ENCODE data around the gene PYY. TPM values are rescaled to one million over a fixed set of nuclear protein-coding genes. Genes with fewer than 3 reads are reported as not detected.
"Not testable (repeated sequence)": the region's sequence is repeated elsewhere in the genome, so short reads cannot be mapped to it uniquely, and the experiment has no call there.

The PYY gene
- total and polyA plus RNA-seq, 7 donors, result not detected

DNA sequence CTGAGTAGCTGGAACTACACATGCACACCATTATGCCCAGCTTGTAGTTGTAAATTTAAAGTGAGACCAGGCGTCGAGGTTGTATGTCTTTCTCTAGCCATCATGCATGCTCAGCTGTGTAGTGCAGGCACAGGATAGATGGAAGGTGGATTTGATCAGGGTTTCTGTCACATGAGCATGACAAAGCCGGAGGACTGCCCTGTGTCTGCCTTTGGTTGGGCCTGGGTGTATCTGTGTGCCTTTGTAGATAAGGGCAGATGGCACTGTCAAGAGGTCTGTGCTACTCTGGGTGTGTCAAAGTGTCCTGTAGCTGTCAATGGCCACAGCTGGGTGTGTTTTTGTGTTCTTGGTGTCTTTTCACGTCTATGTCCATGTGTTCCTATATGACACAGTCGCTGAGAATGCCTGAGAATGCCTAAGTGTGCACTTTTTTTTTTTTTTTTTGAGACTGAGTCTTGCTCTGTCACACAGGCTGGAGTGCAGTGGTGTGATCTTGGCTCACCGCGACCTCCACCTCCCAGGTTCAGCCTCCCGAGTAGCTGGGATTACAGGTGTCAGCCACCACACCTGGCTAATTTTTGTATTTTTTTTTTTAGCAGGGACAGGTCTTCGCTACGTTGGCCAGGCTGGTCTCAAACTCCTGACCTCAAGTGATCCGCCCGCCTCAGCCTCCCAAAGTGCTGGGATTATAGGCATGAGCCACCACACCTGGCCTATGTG is 46.6 kb upstream of the PYY start:
- H3K27ac ChIP-seq, result no peak overlapping the region
- no peaks in the 10 kb centered on the region for H3K9me3 ChIP-seq
- no peak for DNase-seq
- no peaks in the 10 kb centered on the region for H3K36me3 ChIP-seq (ENCODE audit: insufficient read depth in 1 of 2, low read depth in 1 of 2)
- intact Hi-C loops (cut with DNase I), result no loop called here
- ATAC-seq, result no peak
- peaks cover 6% of the 10 kb centered on the region for H3K4me1 ChIP-seq
- H3K27me3 ChIP-seq (ENCODE audit: insufficient read depth in 3 of 3, low read length in 2 of 3), result peaks cover 0 to 39% (median 15%) of the 10 kb centered on the region in 3 donors
- H3K4me3 ChIP-seq, result no peak overlapping the region
- WGBS, 3 donors, result 82 to 88% (median 83%) methylated on average over 11 to 12 of the region's 12 CpGs
- TF ChIP-seq, protein P1, sequence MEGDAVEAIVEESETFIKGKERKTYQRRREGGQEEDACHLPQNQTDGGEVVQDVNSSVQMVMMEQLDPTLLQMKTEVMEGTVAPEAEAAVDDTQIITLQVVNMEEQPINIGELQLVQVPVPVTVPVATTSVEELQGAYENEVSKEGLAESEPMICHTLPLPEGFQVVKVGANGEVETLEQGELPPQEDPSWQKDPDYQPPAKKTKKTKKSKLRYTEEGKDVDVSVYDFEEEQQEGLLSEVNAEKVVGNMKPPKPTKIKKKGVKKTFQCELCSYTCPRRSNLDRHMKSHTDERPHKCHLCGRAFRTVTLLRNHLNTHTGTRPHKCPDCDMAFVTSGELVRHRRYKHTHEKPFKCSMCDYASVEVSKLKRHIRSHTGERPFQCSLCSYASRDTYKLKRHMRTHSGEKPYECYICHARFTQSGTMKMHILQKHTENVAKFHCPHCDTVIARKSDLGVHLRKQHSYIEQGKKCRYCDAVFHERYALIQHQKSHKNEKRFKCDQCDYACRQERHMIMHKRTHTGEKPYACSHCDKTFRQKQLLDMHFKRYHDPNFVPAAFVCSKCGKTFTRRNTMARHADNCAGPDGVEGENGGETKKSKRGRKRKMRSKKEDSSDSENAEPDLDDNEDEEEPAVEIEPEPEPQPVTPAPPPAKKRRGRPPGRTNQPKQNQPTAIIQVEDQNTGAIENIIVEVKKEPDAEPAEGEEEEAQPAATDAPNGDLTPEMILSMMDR (IDR thresholded peaks at IDR 0.05), result no peak

DNA sequence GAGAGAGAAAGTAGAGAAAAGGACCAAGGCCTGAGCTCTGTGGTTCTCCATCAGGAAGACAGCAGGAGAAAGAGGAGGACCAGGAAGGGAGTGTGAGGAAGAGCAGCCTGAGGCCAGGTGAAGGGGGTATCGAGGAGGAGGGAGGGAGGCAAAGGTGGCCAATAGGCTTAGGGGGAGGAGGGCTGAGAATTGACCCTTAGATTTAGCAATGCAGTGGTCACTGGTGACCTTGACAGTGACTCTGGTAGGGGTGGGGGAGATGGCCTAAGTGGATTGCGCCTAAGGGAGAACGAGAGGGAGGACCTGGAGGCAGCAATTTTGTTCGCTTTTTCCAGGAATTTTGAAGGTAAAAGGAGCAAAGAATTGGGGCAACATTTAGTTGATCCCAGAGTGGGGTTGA is 45.3 kb upstream of the PYY start:
- intact Hi-C loops (cut with DNase I), result no loop called here
- 79 to 83% (median 80%) methylated on average over 4 of the region's 4 CpGs for WGBS, 3 donors
- TF ChIP-seq, protein P1 (IDR thresholded peaks at IDR 0.05), result no peak
- Histone ChIP-seq H3K4me3 (no peak overlapping the region), H3K36me3 (ENCODE audit: insufficient read depth in 1 of 2, low read depth in 1 of 2) (no peaks in the 10 kb centered on the region), H3K27ac (no peak overlapping the region), H3K9me3 (no peaks in the 10 kb centered on the region), H3K27me3 (ENCODE audit: insufficient read depth in 3 of 3, low read length in 2 of 3) (peaks cover 0 to 35% (median 5%) of the 10 kb centered on the region in 3 donors), H3K4me1 (peaks cover 6% of the 10 kb centered on the region)
- DNase-seq (no peak), ATAC-seq (no peak)

DNA sequence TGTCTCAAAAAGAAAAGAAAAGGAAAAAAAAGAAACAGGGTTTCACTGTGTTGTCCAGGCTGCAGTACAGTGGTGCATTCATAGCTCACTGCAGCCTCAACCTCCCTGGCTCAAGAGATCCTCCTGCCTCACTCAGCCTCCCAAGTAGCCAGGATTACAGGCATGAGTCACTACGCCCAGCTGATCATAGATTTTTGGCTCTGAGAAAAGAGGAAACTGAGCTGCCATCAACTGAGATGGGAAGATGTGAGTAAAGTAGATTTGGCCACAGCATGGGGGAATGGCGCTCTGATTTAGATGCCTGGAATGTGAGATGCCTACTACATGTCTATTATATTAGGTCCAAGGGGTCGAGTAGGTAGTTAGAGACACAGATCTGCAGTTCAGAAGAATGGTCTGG is 44.8 kb upstream of the PYY start:
- DNase-seq, result no peak
- H3K4me1 ChIP-seq, result peaks cover 6% of the 10 kb centered on the region
- TF ChIP-seq, protein P1 (IDR thresholded peaks at IDR 0.05), result no peak
- H3K9me3 ChIP-seq, result no peaks in the 10 kb centered on the region
- intact Hi-C loops (cut with DNase I), result no loop called here
- 67 to 77% (median 77%) methylated on average over 3 of the region's 3 CpGs for WGBS, 3 donors
- H3K4me3 ChIP-seq, result no peak overlapping the region
- ATAC-seq, result no peak
- H3K27ac ChIP-seq, result no peak overlapping the region
- peaks cover 0 to 33% (median 4%) of the 10 kb centered on the region in 3 donors for H3K27me3 ChIP-seq (ENCODE audit: insufficient read depth in 3 of 3, low read length in 2 of 3)
- H3K36me3 ChIP-seq (ENCODE audit: insufficient read depth in 1 of 2, low read depth in 1 of 2), result no peaks in the 10 kb centered on the region

DNA sequence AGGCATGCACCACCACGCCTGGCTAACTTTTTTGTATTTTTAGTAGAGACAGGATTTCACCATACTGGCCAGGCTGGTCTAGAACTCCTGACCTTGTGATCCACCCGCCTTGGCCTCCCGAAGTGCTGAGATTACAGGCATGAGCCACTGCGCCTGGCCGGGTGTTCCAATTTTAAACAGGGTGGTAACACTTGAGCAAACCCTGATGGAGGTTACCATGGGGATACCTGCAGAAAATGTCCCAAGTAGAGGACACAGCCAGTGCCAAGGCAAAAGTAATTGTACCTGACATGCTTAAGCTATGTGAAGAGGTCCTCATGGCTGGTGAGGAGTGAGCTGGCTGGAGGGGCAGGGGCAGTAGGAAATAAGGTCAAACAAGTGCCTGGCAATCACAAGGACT is 43.4 kb upstream of the PYY start:
- peaks cover 0 to 30% (median 2%) of the 10 kb centered on the region in 3 donors for H3K27me3 ChIP-seq (ENCODE audit: insufficient read depth in 3 of 3, low read length in 2 of 3)
- ATAC-seq; H3K36me3 ChIP-seq (ENCODE audit: insufficient read depth in 1 of 2, low read depth in 1 of 2); DNase-seq; H3K4me1 ChIP-seq; H3K9me3 ChIP-seq; H3K4me3 ChIP-seq; H3K27ac ChIP-seq; intact Hi-C loops (cut with DNase I): not testable (repeated sequence)
- WGBS, 3 donors, result 86 to 92% (median 89%) methylated on average over 5 of the region's 5 CpGs

DNA sequence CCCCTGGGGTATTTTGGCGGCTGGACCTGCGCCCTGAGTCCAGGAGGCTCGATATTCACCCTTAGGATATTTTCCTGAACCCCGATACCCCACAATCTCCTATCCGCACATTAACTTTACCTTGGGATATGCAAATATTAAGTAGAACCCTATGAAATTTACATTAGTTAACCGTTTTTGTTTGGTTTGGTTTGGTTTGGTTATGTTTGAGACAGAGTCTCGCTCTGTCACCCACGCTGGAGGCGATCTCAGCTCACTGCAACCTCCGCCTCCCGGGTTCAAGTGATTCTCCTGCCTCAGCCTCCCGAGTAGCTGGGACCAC is 41.4 kb upstream of the PYY start:
- peaks cover 6% of the 10 kb centered on the region for H3K4me1 ChIP-seq
- TF ChIP-seq, protein P1 (IDR thresholded peaks at IDR 0.05), result no peak
- ATAC-seq (no peak), DNase-seq (no peak)
- H3K36me3 ChIP-seq (ENCODE audit: insufficient read depth in 1 of 2, low read depth in 1 of 2), result no peaks in the 10 kb centered on the region
- peak overlapping the region; percentile 52 for H3K4me3 ChIP-seq
- peaks cover 0 to 23% (median 2%) of the 10 kb centered on the region in 3 donors for H3K27me3 ChIP-seq (ENCODE audit: insufficient read depth in 3 of 3, low read length in 2 of 3)
- no peaks in the 10 kb centered on the region for H3K9me3 ChIP-seq
- intact Hi-C loops (cut with DNase I), result loop anchor here in 1 of 2 donors (1.0 kb wide), 1 partner anchor 118 kb away; no protein-coding TSS in a partner anchor
- H3K27ac ChIP-seq, result no peak overlapping the region
- 21 to 26% (median 22%) methylated on average over 12 of the region's 12 CpGs for WGBS, 3 donors

Data from psoas muscle (tissue), 8 donors.